Measurements from ENCODE around the gene PDE3B.
"Not testable (repeated sequence)": the region's sequence is repeated elsewhere in the genome, so short reads cannot be mapped to it uniquely, and the experiment has no call there.

The PDE3B gene

GRCh38 chr11:14727215-14727614, 83.6 kb downstream of the PDE3B start:
- H3K4me3 ChIP-seq (ENCODE audit: low read length): no peak overlapping the region
- TF ChIP-seq CTCF (IDR thresholded peaks at IDR 0.05; ENCODE audit: insufficient read depth, low read depth, low read length, missing control alignments): no peak
- no peak for DNase-seq (ENCODE audit: low read depth)

GRCh38 chr11:14727746-14728145, 84.1 kb downstream of the PDE3B start:
- no peak for TF ChIP-seq CTCF (IDR thresholded peaks at IDR 0.05; ENCODE audit: insufficient read depth, low read depth, low read length, missing control alignments)
- no peak for DNase-seq (ENCODE audit: low read depth)
- no peak overlapping the region for H3K4me3 ChIP-seq (ENCODE audit: low read length)

- not testable (repeated sequence) for DNase-seq (ENCODE audit: low read depth); H3K4me3 ChIP-seq (ENCODE audit: low read length)
Measured at GRCh38 chr11:14740539-14740938, 96.9 kb downstream of the PDE3B start.

- no peak overlapping the region for H3K4me3 ChIP-seq (ENCODE audit: low read length)
- no peak for TF ChIP-seq CTCF (IDR thresholded peaks at IDR 0.05; ENCODE audit: insufficient read depth, low read depth, low read length, missing control alignments)
- no peak for DNase-seq (ENCODE audit: low read depth)
Measured at GRCh38 chr11:14741195-14741594, 97.6 kb downstream of the PDE3B start.

- DNase-seq (ENCODE audit: low read depth): no peak
- H3K4me3 ChIP-seq (ENCODE audit: low read length): no peak overlapping the region
- no peak for TF ChIP-seq CTCF (IDR thresholded peaks at IDR 0.05; ENCODE audit: insufficient read depth, low read depth, low read length, missing control alignments)
Measured at GRCh38 chr11:14742849-14743559, 99.4 kb downstream of the PDE3B start.

GRCh38 chr11:14743667-14744066, 100.1 kb downstream of the PDE3B start:
- not testable (repeated sequence) for DNase-seq (ENCODE audit: low read depth); H3K4me3 ChIP-seq (ENCODE audit: low read length)

- H3K4me3 ChIP-seq (ENCODE audit: low read length): no peak overlapping the region
- DNase-seq (ENCODE audit: low read depth): no peak
- no peak for TF ChIP-seq CTCF (IDR thresholded peaks at IDR 0.05; ENCODE audit: insufficient read depth, low read depth, low read length, missing control alignments)
Measured at GRCh38 chr11:14746857-14747395, 103.3 kb downstream of the PDE3B start.

GRCh38 chr11:14748090-14748489, 104.5 kb downstream of the PDE3B start:
- no peak overlapping the region for H3K4me3 ChIP-seq (ENCODE audit: low read length)
- TF ChIP-seq CTCF (IDR thresholded peaks at IDR 0.05; ENCODE audit: insufficient read depth, low read depth, low read length, missing control alignments): no peak
- no peak for DNase-seq (ENCODE audit: low read depth)

All from epithelial cell of esophagus (primary cell).